Breast epithelium (tissue), 4 donors: ENCODE data around the gene APOM. TPM values are rescaled to one million over a fixed set of nuclear protein-coding genes. Genes with fewer than 3 reads are reported as not detected.
A peak's percentile ranks its signal among the peaks of the same experiment; 100 is the strongest.

ENCODE experiments used
- DNase-seq, 2 donors: peaks; one replicate each; pipeline ENCODE4 v3.0.0-alpha.2; 2019; ENCODE audit warnings: low spot score in 2 of 2
- H3K27ac ChIP-seq, 2 donors: fragments of 200-600 bp; sonication (generic) in 1 of 2; one replicate each; pipeline ENCODE4 v1.5.1; 2016 to 2019; ENCODE audit warnings: mild to moderate bottlenecking in 1 of 2
- H3K27me3 ChIP-seq, 2 donors: fragments of 200-600 bp; sonication (generic) in 1 of 2; one replicate each; pipeline versions ENCODE4 v1.5.1 to v1.6.0; 2017 to 2019; ENCODE audit warnings: control low read depth in 1 of 2, mild to moderate bottlenecking in 1 of 2
- H3K36me3 ChIP-seq: fragments of 200-600 bp; one replicate; pipeline ENCODE4 v1.5.1; 2019
- H3K4me1 ChIP-seq, 2 donors: fragments of 200-600 bp; sonication (generic); one replicate each; pipeline ENCODE4 v1.5.1; 2016 to 2019; ENCODE audit warnings: control low read depth in 1 of 2
- H3K4me3 ChIP-seq, 3 donors: fragments of 200-600 bp; sonication (generic); 1 replicate in 2 of 3; 2 replicates in 1 of 3; pipeline ENCODE4 v1.5.1; 2016 to 2019; ENCODE audit warnings: mild to moderate bottlenecking in 3 of 3, moderate library complexity in 2 of 3
- H3K9me3 ChIP-seq, 2 donors: fragments of 200-600 bp; sonication (generic) in 1 of 2; one replicate each; pipeline ENCODE4 v1.5.1; 2016 to 2019; ENCODE audit warnings: control low read depth in 1 of 2
- POLR2A ChIP-seq: fragments of 450-650 bp; IDR thresholded peaks from one replicate; pipeline ENCODE4 v1.6.1; 2016; ENCODE audit warnings: antibody characterized with exemption, mild to moderate bottlenecking, moderate library complexity
- POLR2AphosphoS5 ChIP-seq, 3 donors: sonication (generic); formaldehyde crosslinking; IDR thresholded peaks; one replicate each; pipeline ENCODE4 v1.6.1; 2017; ENCODE audit warnings: antibody characterized with exemption in 3 of 3
- intact Hi-C: fragments of 100-400 bp; cut with DNase I; formaldehyde crosslinking; loops from one replicate; pipeline ENCODE4 v1.15.1; 2023; ENCODE audit warnings: low total_unique reads
- total RNA-seq, 3 donors: library from RNA; depleted of rRNA; stranded (reverse); fragments of >200 nt; gene quantifications; one replicate each; pipeline ENCODE4 v1.1.0, GENCODE V29; 2016
- TF ChIP-seq, protein P1 (sequence below), 3 donors: fragments of 450-650 bp; IDR thresholded peaks; one replicate each; pipeline ENCODE4 v1.5.1; 2016 to 2017; ENCODE audit warnings: antibody characterized with exemption in 3 of 3, mild to moderate bottlenecking in 3 of 3, moderate library complexity in 3 of 3

APOM gene
- total RNA-seq, 3 donors from 2014 or later, result 1.3 to 4.8 (median 4.6) TPM

GRCh38 chr6:31664790-31665500, 9.3 kb downstream of the APOM start, which contains the start of gene GPANK1:
TSS of gene GPANK1 (minus strand) at chr6:31664997. CDS start at chr6:31664478, 519 bp downstream.
- H3K27ac ChIP-seq, result peak within 1 kb of the TSS; percentile 97 to 98
- DNase-seq, result peak; percentile 81 to 90
- TF ChIP-seq POLR2AphosphoS5 (IDR thresholded peaks at IDR 0.05) (peak; percentile 45 to 82 (median 73)), POLR2A (no peak)
- no peaks in the 10 kb centered on the region for H3K9me3 ChIP-seq
- peak within 1 kb of the TSS; percentile 65 to 87 (median 76) for H3K4me3 ChIP-seq
- no peaks in the 10 kb centered on the region for H3K27me3 ChIP-seq
- intact Hi-C loops, result no loop called here
- H3K4me1 ChIP-seq, result peaks cover 10 to 25% of the 10 kb centered on the region in 2 donors
- no peaks in the 10 kb centered on the region for H3K36me3 ChIP-seq

GRCh38 chr6:31665501-31666336, 10.0 kb downstream of the APOM start, which contains the start of gene CSNK2B:
TSS of gene CSNK2B (plus strand) at chr6:31666080. CDS start at chr6:31666832, 752 bp downstream.
- DNase-seq, result peak; percentile 98 to 99
- Histone ChIP-seq H3K9me3 (no peaks in the 10 kb centered on the region), H3K27ac (peak within 1 kb of the TSS; percentile 97 to 98), H3K4me3 (peak within 1 kb of the TSS; percentile 65 to 87 (median 76)), H3K27me3 (no peaks in the 10 kb centered on the region), H3K4me1 (peaks cover 10 to 25% of the 10 kb centered on the region in 2 donors), H3K36me3 (no peaks in the 10 kb centered on the region)
- TF ChIP-seq POLR2A, result peak; percentile 64
- TF ChIP-seq, protein P1, sequence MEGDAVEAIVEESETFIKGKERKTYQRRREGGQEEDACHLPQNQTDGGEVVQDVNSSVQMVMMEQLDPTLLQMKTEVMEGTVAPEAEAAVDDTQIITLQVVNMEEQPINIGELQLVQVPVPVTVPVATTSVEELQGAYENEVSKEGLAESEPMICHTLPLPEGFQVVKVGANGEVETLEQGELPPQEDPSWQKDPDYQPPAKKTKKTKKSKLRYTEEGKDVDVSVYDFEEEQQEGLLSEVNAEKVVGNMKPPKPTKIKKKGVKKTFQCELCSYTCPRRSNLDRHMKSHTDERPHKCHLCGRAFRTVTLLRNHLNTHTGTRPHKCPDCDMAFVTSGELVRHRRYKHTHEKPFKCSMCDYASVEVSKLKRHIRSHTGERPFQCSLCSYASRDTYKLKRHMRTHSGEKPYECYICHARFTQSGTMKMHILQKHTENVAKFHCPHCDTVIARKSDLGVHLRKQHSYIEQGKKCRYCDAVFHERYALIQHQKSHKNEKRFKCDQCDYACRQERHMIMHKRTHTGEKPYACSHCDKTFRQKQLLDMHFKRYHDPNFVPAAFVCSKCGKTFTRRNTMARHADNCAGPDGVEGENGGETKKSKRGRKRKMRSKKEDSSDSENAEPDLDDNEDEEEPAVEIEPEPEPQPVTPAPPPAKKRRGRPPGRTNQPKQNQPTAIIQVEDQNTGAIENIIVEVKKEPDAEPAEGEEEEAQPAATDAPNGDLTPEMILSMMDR (IDR thresholded peaks at IDR 0.05), result no peak
- TF ChIP-seq POLR2AphosphoS5 (IDR thresholded peaks at IDR 0.05), result peak; percentile 67 to 95 (median 92)
- intact Hi-C loops, result no loop called here

- Histone ChIP-seq H3K36me3 (no peaks in the 10 kb centered on the region), H3K4me1 (peaks cover 10 to 25% of the 10 kb centered on the region in 2 donors), H3K27me3 (no peaks in the 10 kb centered on the region), H3K4me3 (peak overlapping the region; percentile 65 to 87 (median 76)), H3K9me3 (no peaks in the 10 kb centered on the region), H3K27ac (peak overlapping the region; percentile 97 to 98)
- no peak for DNase-seq
- TF ChIP-seq POLR2A, result no peak
- TF ChIP-seq POLR2AphosphoS5 (IDR thresholded peaks at IDR 0.05), result no peak
- TF ChIP-seq, protein P1 (IDR thresholded peaks at IDR 0.05), result no peak
- intact Hi-C loops, result no loop called here
Measured at GRCh38 chr6:31666337-31666965, 10.8 kb downstream of the APOM start.

DNA sequence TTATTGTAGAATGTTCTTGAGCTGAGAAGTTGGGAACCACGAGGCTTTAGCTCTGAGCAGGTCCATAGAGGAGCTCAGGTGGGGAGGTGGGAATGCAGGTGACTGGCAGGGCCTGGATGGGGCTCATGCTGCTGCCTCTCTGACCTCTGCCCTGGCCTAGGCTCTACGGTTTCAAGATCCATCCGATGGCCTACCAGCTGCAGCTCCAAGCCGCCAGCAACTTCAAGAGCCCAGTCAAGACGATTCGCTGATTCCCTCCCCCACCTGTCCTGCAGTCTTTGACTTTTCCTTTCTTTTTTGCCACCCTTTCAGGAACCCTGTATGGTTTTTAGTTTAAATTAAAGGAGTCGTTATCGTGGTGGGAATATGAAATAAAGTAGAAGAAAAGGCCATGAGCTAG, 14.0 kb downstream of the APOM start, which contains the start of gene LY6G5B:
Gene LY6G5B, plus strand, starts transcription at position 301 of the 400 bp plus-strand sequence. CDS start 975 bp downstream, outside the sequence.
- no peak for TF ChIP-seq POLR2AphosphoS5 (IDR thresholded peaks at IDR 0.05)
- TF ChIP-seq POLR2A, result no peak
- TF ChIP-seq, protein P1 (IDR thresholded peaks at IDR 0.05), result no peak
- Histone ChIP-seq H3K27ac (no peak within 1 kb of the TSS), H3K4me3 (no peak within 1 kb of the TSS), H3K36me3 (no peaks in the 10 kb centered on the region), H3K27me3 (no peaks in the 10 kb centered on the region), H3K9me3 (no peaks in the 10 kb centered on the region), H3K4me1 (peaks cover 7 to 12% of the 10 kb centered on the region in 2 donors)
- intact Hi-C loops, result no loop called here
- no peak for DNase-seq

DNA sequence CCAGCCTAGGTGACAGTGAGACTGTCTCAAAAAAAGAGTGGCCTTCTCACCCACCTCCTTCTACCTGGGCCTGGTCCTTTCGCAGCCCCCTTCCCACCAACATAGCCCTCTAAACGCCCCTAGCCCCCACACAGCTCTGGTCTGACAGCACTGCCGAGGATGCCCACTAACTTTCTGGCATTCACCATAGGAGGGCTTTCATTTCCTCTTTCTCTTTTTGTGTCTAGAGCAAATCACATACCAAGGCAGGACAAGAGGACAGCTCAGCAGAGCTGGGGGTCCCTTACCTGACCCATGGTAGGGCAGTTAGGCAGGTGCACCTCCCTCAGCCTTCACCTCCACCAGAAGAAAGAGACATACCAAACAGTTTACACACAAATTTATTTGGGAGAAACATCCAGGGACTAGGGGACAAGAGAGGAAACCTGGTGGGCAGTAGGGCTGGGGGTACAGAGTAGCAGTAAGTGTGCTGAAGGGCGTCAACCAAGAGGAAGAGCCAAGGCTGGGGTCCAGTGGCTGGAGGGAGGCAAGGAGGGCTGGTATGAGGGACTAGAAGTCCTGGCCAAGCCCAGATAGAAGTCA, 20.7 kb downstream of the APOM start:
- Histone ChIP-seq H3K27me3 (no peaks in the 10 kb centered on the region), H3K4me3 (no peak overlapping the region), H3K36me3 (no peaks in the 10 kb centered on the region), H3K4me1 (no peaks in the 10 kb centered on the region), H3K27ac (no peak overlapping the region), H3K9me3 (no peaks in the 10 kb centered on the region)
- TF ChIP-seq, protein P1 (IDR thresholded peaks at IDR 0.05), result no peak
- TF ChIP-seq POLR2A (no peak), POLR2AphosphoS5 (IDR thresholded peaks at IDR 0.05) (no peak)
- no peak for DNase-seq
- intact Hi-C loops, result no loop called here
